ENCODE results near the gene LRP1B.

- TF ChIP-seq EZH2 (IDR thresholded peaks at IDR 0.05; ENCODE audit: low read depth, low read length, severe bottlenecking) (no peak), ZNF274 (IDR thresholded peaks at IDR 0.05; ENCODE audit: borderline replicate concordance, extremely low read depth, low read length) (no peak), CTCF (IDR thresholded peaks at IDR 0.05; ENCODE audit: control extremely low read depth in 1 of 3, insufficient read depth in 1 of 3, low read depth in 1 of 3, low read length in 3 of 3) (no peak), POLR2A (IDR thresholded peaks at IDR 0.05; ENCODE audit: control extremely low read depth in 1 of 2, low read depth in 2 of 2, low read length in 2 of 2) (no peak), MAX (IDR thresholded peaks at IDR 0.05) (no peak), POLR2AphosphoS5 (IDR thresholded peaks at IDR 0.05; ENCODE audit: low read depth, low read length) (no peak)
Observed at GRCh38 chr2:141207036-141207385, 923.8 kb downstream of the LRP1B start.

Data from H1 (cell line).